OCI-LY7 (cell line): ENCODE data around the gene TMC1. TPM values are rescaled to one million over a fixed set of nuclear protein-coding genes. Genes with fewer than 3 reads are reported as not detected.

Source experiments
- BruUV-seq: library from RNA; stranded (reverse); fragments of 400-500 nt; replicated peaks from 2 replicates; lab custom pipeline; 2021; lab: Mats Ljungman, UMichigan
- CTCF ChIA-PET: fragments of 300-600 bp; sonication (Branson Sonifier 250); formaldehyde crosslinking; loops from one replicate; lab custom pipeline; 2022; ENCODE audit warnings: antibody characterized with exemption; ENCODE audit not compliant: unreplicated experiment; lab: Charles Lee
- POLR2A ChIA-PET: fragments of 300-600 bp; sonication (Branson Sonifier 250); formaldehyde crosslinking; loops from one replicate; lab custom pipeline; 2022; ENCODE audit warnings: antibody characterized with exemption; lab: Charles Lee
- DNase-seq: peaks from one replicate; pipeline ENCODE4 v3.0.0-alpha.2; 2015; ENCODE audit warnings: low spot score
- H2AFZ ChIP-seq: fragments of 200-600 bp; sonication (generic), shearing (Covaris generic); 2 replicates; pipeline ENCODE4 v1.6.1; 2014; ENCODE audit warnings: mild to moderate bottlenecking, antibody characterized with exemption, low read length, moderate library complexity
- H3K27ac ChIP-seq: fragments of 200-600 bp; sonication (generic); 2 replicates; pipeline ENCODE4 v1.5.1; 2014; ENCODE audit warnings: mixed run types, low read depth, mild to moderate bottlenecking, moderate library complexity, low read length, inconsistent platforms; ENCODE audit not compliant: poor library complexity, severe bottlenecking
- H3K36me3 ChIP-seq: fragments of 200-600 bp; sonication (generic); 2 replicates; pipeline ENCODE4 v1.6.1; 2014; ENCODE audit warnings: mild to moderate bottlenecking, antibody characterized with exemption, low read length, moderate library complexity, mixed read lengths; ENCODE audit not compliant: insufficient read depth
- H3K4me1 ChIP-seq: fragments of 200-600 bp; sonication (generic); 2 replicates; pipeline ENCODE4 v1.5.1; 2014; ENCODE audit warnings: mild to moderate bottlenecking, low read length; ENCODE audit not compliant: insufficient read depth, poor library complexity, severe bottlenecking
- H3K4me2 ChIP-seq: fragments of 200-600 bp; sonication (generic); 2 replicates; pipeline ENCODE4 v1.6.1; 2014; ENCODE audit warnings: mild to moderate bottlenecking, low read length
- H3K4me3 ChIP-seq: fragments of 200-600 bp; sonication (generic); 2 replicates; pipeline ENCODE4 v1.5.1; 2014; ENCODE audit warnings: mild to moderate bottlenecking, low read depth, low read length; ENCODE audit not compliant: poor library complexity, severe bottlenecking
- H3K79me2 ChIP-seq: fragments of 200-600 bp; sonication (generic); 2 replicates; pipeline ENCODE4 v1.6.1; 2016; ENCODE audit warnings: low read depth, mild to moderate bottlenecking, low read length, moderate library complexity, mixed read lengths; ENCODE audit not compliant: insufficient read depth
- H3K9me2 ChIP-seq: fragments of 200-600 bp; sonication (generic); 2 replicates; pipeline ENCODE4 v1.6.1; 2016; ENCODE audit warnings: mild to moderate bottlenecking, low read length, mixed read lengths; ENCODE audit not compliant: insufficient read depth
- H3K9me3 ChIP-seq: fragments of 200-600 bp; sonication (generic); 2 replicates; pipeline ENCODE4 v1.6.1; 2014; ENCODE audit warnings: mild to moderate bottlenecking, mixed run types, low read length, mixed read lengths
- H4K20me1 ChIP-seq: fragments of 200-600 bp; sonication (generic); 2 replicates; pipeline ENCODE4 v1.6.1; 2014; ENCODE audit warnings: mild to moderate bottlenecking, antibody characterized with exemption, low read length, moderate library complexity, mixed read lengths; ENCODE audit not compliant: insufficient read depth
- CTCF ChIP-seq: fragments of 200-600 bp; sonication (generic); conservative IDR thresholded peaks from 2 replicates; pipeline ENCODE4 v1.5.1; 2014; ENCODE audit warnings: mild to moderate bottlenecking, antibody characterized with exemption, low read length, moderate library complexity, mixed read lengths
- EZH2phosphoT487 ChIP-seq: fragments of 200-600 bp; sonication (generic); IDR thresholded peaks from 2 replicates; pipeline ENCODE4 v1.6.1; 2018; ENCODE audit warnings: low read depth, borderline replicate concordance, mild to moderate bottlenecking, mixed run types, antibody characterized with exemption, low read length, moderate library complexity, mixed read lengths
- intact Hi-C: fragments of 100-400 bp; cut with micrococcal nuclease; formaldehyde crosslinking; loops from one replicate; pipeline ENCODE4 v1.10.0; 2022; ENCODE audit not compliant: unreplicated experiment
- total RNA-seq, 2 experiments: library from RNA; depleted of rRNA in 1 of 2; stranded (reverse); fragments of >200 nt in 1 of 2; shearing (Covaris generic) in 1 of 2; gene quantifications; 2 replicates each; pipeline ENCODE4 v1.2.3, GENCODE V29; 2014 to 2022

TMC1 gene
- total RNA-seq, 2 experiments from 2014 or later = not detected

- Histone ChIP-seq H3K36me3 (no peaks in the 10 kb centered on the region), H3K79me2 (no peaks in the 10 kb centered on the region), H3K4me3 (no peak overlapping the region), H4K20me1 (no peaks in the 10 kb centered on the region), H3K9me3 (no peaks in the 10 kb centered on the region), H3K27ac (no peak overlapping the region), H3K9me2 (no peaks in the 10 kb centered on the region), H3K4me1 (no peaks in the 10 kb centered on the region), H3K4me2 (no peak overlapping the region), H2AFZ (no peak overlapping the region)
- no peak for DNase-seq
- CTCF ChIA-PET = no interaction called here
- no peak for TF ChIP-seq CTCF
- TF ChIP-seq EZH2phosphoT487 = no peak
- POLR2A ChIA-PET = interaction anchor here (0.7 kb wide), 1 partner anchor 45 kb away, joined by 3 read pairs; no protein-coding TSS in a partner anchor
- intact Hi-C loops = no loop called here
- no TSS peak for BruUV-seq
These were observed 62.0 kb downstream of the TMC1 start for GRCh38 chr9:72583370-72583769.

- no peak for DNase-seq
- Histone ChIP-seq H4K20me1 (no peaks in the 10 kb centered on the region), H3K79me2 (no peaks in the 10 kb centered on the region), H3K9me2 (no peaks in the 10 kb centered on the region), H3K4me2 (no peak overlapping the region), H3K4me1 (no peaks in the 10 kb centered on the region), H3K9me3 (no peaks in the 10 kb centered on the region), H3K27ac (no peak overlapping the region), H3K4me3 (no peak overlapping the region), H3K36me3 (no peaks in the 10 kb centered on the region), H2AFZ (no peak overlapping the region)
- TF ChIP-seq CTCF (no peak), EZH2phosphoT487 (no peak)
- intact Hi-C loops = no loop called here
- POLR2A ChIA-PET = interaction anchor here (0.7 to 0.8 kb wide), 2 partner anchors 77 to 283 kb away, joined by 3 read pairs; no protein-coding TSS in a partner anchor
- no TSS peak for BruUV-seq
- CTCF ChIA-PET = interaction anchor here (0.6 kb wide), 1 partner anchor 19 kb away, joined by 3 read pairs; no protein-coding TSS in a partner anchor
These were observed 65.2 kb downstream of the TMC1 start for GRCh38 chr9:72586388-72587130.

- no peaks in the 10 kb centered on the region for H3K79me2 ChIP-seq
These were observed 66.9 kb downstream of the TMC1 start for GRCh38 chr9:72588336-72588735.

More at GRCh38 chr9:72588336-72588735, 66.9 kb downstream of the TMC1 start:
- no TSS peak for BruUV-seq
- H3K4me1 ChIP-seq = no peaks in the 10 kb centered on the region
- no peaks in the 10 kb centered on the region for H3K9me2 ChIP-seq
- TF ChIP-seq EZH2phosphoT487 = no peak
- TF ChIP-seq CTCF = no peak
- no peak overlapping the region for H3K27ac ChIP-seq
- no peak overlapping the region for H3K4me3 ChIP-seq
- H3K4me2 ChIP-seq = no peak overlapping the region
- no peak overlapping the region for H2AFZ ChIP-seq
- intact Hi-C loops = no loop called here
- DNase-seq = no peak
- H3K9me3 ChIP-seq = no peaks in the 10 kb centered on the region
- H3K36me3 ChIP-seq = no peaks in the 10 kb centered on the region
- no peaks in the 10 kb centered on the region for H4K20me1 ChIP-seq
- ChIA-PET CTCF (no interaction called here), POLR2A (no interaction called here)
